Muscle of leg (tissue), 11 donors: ENCODE data around the gene CDH23. TPM values are rescaled to one million over a fixed set of nuclear protein-coding genes. Genes with fewer than 3 reads are reported as not detected.

ENCODE experiments used
- DNase-seq: peaks from one replicate; pipeline ENCODE4 v3.0.0; 2013
- H3K27ac ChIP-seq: one replicate; pipeline ENCODE4 v1.5.1; 2013; ENCODE audit warnings: mild to moderate bottlenecking, low read length, control low read depth
- H3K27me3 ChIP-seq: one replicate; pipeline ENCODE4 v1.6.1; 2013; ENCODE audit warnings: low read length; ENCODE audit not compliant: control insufficient read depth, insufficient read depth
- H3K36me3 ChIP-seq: one replicate; pipeline ENCODE4 v1.6.1; 2013; ENCODE audit warnings: low read length; ENCODE audit not compliant: control insufficient read depth, insufficient read depth
- H3K4me1 ChIP-seq: one replicate; pipeline ENCODE4 v1.6.1; 2013; ENCODE audit warnings: low read length; ENCODE audit not compliant: control insufficient read depth, insufficient read depth
- H3K4me3 ChIP-seq: one replicate; pipeline ENCODE4 v1.5.1; 2013; ENCODE audit warnings: low read length, control low read depth
- H3K9me3 ChIP-seq: replicated peaks from 2 replicates; pipeline ENCODE4 v1.6.1; 2013; ENCODE audit warnings: low read depth, low read length; ENCODE audit not compliant: control insufficient read depth
- WGBS: methylation state at CpG from one replicate; pipeline ENCODE4 v1.1.5; 2013; ENCODE audit warnings: missing lambda C conversion rate; ENCODE audit not compliant: insufficient coverage; 5-methylcytosine and 5-hydroxymethylcytosine counted together
- polyA plus RNA-seq, 8 donors: library from polyadenylated mRNA; unstranded; fragments of 120-200 nt; gene quantifications; one replicate each; pipeline versions ENCODE4 v1.2.1 to v1.2.3, GENCODE V29; 2013; ENCODE audit warnings: inconsistent platforms in 1 of 8, low replicate concordance in 1 of 8; ENCODE audit not compliant: insufficient read length in 8 of 8, insufficient read depth in 1 of 8
- total RNA-seq: library from RNA; stranded (reverse); fragments of 120-200 nt; gene quantifications from one replicate; pipeline ENCODE4 v1.2.4, GENCODE V29; 2013

The CDH23 gene
- total and polyA plus RNA-seq, 9 donors: 3.4 to 5.7 (median 4.9) TPM

DNA sequence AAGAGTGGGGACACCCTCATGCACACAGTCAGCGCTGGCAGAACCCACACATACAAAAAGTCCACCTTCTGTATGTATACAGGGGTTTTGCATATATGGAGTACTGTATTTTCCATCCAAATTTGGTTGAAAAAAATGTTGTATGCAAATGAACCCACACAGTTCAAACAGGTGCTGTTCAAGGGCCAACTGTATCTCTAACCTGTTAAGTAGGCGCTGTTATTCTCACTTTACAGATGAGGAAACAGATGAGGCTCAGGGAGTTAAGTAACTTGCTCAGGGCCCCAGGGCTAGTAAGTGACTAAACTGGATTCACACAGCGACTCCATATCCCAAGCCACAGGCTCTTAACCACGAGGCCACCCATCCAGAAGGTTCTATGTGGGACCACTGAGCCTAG lies 252.9 kb downstream of the CDH23 start:
- Histone ChIP-seq H3K36me3 (no peaks in the 10 kb centered on the region), H3K9me3 (no peaks in the 10 kb centered on the region), H3K4me3 (no peak overlapping the region), H3K27ac (no peak overlapping the region), H3K27me3 (no peaks in the 10 kb centered on the region), H3K4me1 (peaks cover 30% of the 10 kb centered on the region)
- no peak for DNase-seq
- WGBS: no CpG with 5 or more reads among the region's 4 CpGs

DNA sequence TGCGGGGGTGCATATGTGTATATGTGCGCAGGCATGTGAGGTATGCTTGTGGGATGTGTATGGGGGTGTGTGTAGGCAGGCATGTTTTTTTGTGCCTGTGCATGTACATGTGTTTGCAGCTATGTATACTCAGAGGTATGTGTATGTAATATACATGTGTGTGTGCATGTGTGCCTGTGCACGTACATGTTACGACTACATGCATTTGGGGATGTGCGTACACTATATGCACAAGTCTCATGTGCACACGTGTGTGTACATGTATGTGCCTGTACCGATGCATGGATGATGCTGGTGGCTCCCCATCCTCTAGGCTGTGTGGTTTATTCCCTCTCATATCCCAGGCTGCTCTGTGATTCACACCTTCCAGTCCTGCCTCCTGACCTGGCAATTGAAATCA lies 253.7 kb downstream of the CDH23 start:
- Histone ChIP-seq H3K4me1 (peaks cover 23% of the 10 kb centered on the region), H3K27ac (no peak overlapping the region), H3K36me3 (no peaks in the 10 kb centered on the region), H3K27me3 (no peaks in the 10 kb centered on the region), H3K9me3 (no peaks in the 10 kb centered on the region), H3K4me3 (no peak overlapping the region)
- DNase-seq: no peak
- 90% methylated on average over 6 of the region's 7 CpGs for WGBS

DNA sequence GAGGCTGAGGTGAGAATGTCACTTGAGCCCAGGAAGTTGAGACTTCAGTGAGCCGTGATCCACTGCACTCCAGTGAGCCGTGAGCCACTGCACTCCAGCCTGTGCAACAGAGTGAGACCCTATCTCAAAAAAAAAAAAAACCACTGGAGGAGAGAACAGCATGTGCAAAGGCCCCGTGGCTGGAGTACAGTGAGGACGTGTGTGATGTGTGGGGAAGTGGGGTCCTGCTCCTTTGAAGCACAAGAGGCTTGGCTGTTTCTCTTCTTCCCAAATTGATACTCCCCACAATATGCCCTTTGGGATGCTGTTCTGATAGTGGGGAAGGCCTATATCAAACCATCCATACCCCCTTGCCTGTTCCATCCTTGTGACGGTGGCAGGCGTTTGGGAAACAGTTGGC lies 254.7 kb downstream of the CDH23 start:
- Histone ChIP-seq H3K9me3 (no peaks in the 10 kb centered on the region), H3K4me3 (no peak overlapping the region), H3K27ac (no peak overlapping the region), H3K27me3 (no peaks in the 10 kb centered on the region), H3K4me1 (peaks cover 18% of the 10 kb centered on the region), H3K36me3 (no peaks in the 10 kb centered on the region)
- DNase-seq: no peak
- no CpG with 5 or more reads among the region's 6 CpGs for WGBS

DNA sequence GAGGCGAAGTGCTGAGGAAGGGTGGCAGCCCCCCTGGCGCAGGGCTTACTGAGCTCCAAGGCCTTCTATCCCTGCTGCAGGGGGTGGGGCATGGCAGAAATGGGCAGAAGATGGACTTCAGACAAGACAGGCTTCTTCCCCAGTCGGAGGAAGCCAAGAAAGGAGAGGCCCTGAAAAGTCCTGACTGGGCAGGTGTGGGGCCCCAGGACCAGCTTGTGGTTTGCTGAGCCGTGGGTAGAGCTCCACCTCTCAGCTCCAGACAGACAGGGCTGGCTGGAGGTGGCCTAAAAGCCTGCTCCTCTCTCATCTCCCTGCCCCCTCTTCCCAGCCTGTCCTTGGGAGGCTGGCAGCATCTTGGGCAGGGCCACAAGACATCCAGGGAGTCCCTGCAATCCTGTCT lies 255.2 kb downstream of the CDH23 start:
- DNase-seq: no peak
- Histone ChIP-seq H3K27me3 (no peaks in the 10 kb centered on the region), H3K4me3 (no peak overlapping the region), H3K9me3 (no peaks in the 10 kb centered on the region), H3K36me3 (no peaks in the 10 kb centered on the region), H3K4me1 (peaks cover 18% of the 10 kb centered on the region), H3K27ac (no peak overlapping the region)
- WGBS: 79% methylated on average over 3 of the region's 4 CpGs

DNA sequence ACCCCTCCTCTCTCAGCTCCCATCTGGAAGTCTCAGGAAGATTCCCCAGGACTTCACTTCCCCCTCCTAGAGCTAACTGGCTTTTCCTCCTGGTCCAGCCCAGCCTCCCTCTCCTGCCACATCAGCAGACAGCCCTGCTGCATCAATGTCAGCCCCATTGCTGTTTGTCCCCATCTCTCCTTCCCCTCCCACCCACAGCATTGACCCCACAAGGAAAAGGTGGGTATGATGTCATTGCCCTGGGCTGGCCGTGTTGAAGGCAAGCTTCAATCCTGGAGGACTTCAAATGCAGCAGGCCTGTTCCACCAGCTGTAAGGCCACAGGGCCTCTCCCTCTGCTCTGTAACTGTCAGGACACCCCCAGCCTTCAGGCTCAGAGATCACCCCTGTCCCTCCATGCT lies 256.3 kb downstream of the CDH23 start:
- Histone ChIP-seq H3K4me3 (no peak overlapping the region), H3K36me3 (no peaks in the 10 kb centered on the region), H3K27ac (no peak overlapping the region), H3K9me3 (no peaks in the 10 kb centered on the region), H3K4me1 (peaks cover 10% of the 10 kb centered on the region), H3K27me3 (no peaks in the 10 kb centered on the region)
- WGBS: no CpG with 5 or more reads among the region's 1 CpG
- DNase-seq: no peak

DNA sequence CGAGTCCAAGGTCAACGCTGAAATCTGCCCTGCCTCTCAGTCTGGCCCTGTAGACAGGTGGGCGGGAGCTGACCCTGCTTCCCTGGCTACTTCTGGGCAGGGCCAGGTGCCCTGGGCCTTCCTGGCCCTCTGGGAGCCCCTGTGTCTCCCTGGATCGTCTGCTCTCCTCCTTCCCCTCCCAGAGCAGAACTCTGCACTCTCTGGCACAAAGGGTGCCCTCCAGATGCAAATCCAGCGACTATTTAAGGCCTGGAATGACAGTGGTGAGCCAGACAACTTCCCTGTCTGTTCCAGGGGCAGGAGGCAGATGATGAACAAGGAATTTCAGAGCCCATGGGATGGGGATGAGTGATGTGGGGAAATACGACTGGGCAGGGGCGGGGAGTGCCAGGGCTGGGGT lies 259.5 kb downstream of the CDH23 start:
- Histone ChIP-seq H3K4me1 (no peaks in the 10 kb centered on the region), H3K9me3 (no peaks in the 10 kb centered on the region), H3K27me3 (peaks cover 3% of the 10 kb centered on the region), H3K36me3 (no peaks in the 10 kb centered on the region), H3K4me3 (no peak overlapping the region), H3K27ac (no peak overlapping the region)
- 66% methylated on average over 6 of the region's 7 CpGs for WGBS
- DNase-seq: no peak

DNA sequence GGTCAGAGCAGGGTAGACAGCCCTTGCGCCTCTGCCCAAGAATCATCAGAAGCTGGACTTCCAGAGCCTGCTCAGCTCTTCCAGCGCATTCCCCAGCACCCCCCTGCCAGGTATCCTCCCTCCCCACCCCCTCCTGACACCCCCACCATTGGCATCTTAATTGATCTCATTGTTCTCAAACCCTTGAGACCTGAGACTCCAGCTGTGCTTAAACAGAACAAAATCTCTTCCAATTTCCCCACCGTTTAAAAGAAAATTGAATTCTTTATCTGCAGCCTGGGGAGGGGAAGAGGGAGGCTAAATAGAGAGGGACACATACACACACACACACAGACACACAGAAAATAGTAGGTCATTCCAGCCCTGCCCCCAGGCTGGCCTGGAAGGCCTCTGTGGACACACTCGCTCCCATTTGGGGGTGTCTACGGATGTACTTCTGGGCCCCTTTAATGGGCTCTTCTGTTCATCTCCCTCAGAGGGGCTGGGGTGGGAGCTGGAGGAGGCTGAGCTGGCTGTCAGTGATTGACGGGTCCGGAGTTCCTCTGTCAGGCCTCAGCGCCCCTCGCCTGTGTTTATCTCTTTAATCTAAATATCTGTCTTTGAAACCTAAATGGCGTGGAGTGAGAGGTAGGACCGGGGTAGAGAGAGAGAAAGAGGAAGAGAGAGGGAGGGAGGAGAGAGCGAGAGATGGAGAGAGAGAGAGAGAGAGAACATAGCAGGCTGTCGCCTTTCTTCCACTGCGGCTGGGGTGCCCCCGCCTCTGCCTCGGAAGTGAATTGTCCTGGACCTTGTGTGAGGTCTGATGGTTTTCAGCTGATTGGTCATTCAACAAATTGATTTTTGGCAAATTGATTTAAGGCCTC lies 261.1 kb downstream of the CDH23 start:
- Histone ChIP-seq H3K27ac (no peak overlapping the region), H3K4me3 (no peak overlapping the region), H3K4me1 (no peaks in the 10 kb centered on the region), H3K36me3 (no peaks in the 10 kb centered on the region), H3K9me3 (no peaks in the 10 kb centered on the region), H3K27me3 (peaks cover 3% of the 10 kb centered on the region)
- DNase-seq: no peak
- WGBS: 61% methylated on average over 8 of the region's 16 CpGs

DNA sequence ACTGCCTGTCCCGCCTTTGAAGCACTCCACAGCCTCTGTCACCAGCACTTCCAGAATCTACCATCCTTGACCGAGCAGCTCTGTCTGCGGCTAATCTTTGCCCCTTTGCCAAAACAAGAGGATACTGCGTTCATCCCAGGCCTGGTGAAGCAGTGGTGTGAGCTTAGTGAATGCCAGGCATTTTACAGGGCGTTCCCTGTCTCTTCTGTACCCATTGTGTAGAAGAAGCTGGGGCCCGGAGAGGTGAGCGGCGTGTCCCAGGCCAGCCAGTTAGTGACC lies 261.7 kb downstream of the CDH23 start:
- Histone ChIP-seq H3K4me1 (no peaks in the 10 kb centered on the region), H3K36me3 (no peaks in the 10 kb centered on the region), H3K9me3 (no peaks in the 10 kb centered on the region), H3K4me3 (no peak overlapping the region), H3K27me3 (peaks cover 3% of the 10 kb centered on the region), H3K27ac (no peak overlapping the region)
- DNase-seq: no peak
- 87% methylated on average over 7 of the region's 8 CpGs for WGBS

DNA sequence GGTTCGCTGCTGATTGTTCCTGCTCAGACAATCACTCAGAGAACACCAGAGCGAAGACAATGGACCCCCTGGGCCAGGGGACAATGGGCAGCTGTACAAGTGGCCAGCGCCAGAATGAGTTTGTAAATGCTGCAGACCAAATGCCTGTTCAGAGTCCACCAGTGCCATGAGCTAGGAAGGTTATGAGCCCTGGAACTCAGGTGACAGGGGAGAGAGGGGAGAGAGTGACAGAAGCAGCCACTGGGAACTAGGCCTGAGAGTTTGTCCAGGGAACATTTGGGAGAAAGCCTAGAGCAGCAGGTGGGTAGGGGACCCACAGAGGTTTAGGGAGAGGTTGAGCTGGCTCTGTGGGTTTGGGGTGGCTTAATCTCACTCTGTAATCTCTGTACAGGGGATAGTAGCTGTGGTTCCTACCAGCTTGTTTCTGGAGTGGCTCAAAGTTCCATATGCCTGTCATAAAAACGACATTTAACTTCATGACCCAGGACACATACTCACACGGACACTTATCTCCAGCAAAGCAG lies 262.5 kb downstream of the CDH23 start:
- 73% methylated on average over 4 of the region's 5 CpGs for WGBS
- Histone ChIP-seq H3K4me3 (no peak overlapping the region), H3K36me3 (no peaks in the 10 kb centered on the region), H3K27ac (no peak overlapping the region), H3K9me3 (no peaks in the 10 kb centered on the region), H3K27me3 (peaks cover 3% of the 10 kb centered on the region), H3K4me1 (no peaks in the 10 kb centered on the region)
- DNase-seq: no peak

DNA sequence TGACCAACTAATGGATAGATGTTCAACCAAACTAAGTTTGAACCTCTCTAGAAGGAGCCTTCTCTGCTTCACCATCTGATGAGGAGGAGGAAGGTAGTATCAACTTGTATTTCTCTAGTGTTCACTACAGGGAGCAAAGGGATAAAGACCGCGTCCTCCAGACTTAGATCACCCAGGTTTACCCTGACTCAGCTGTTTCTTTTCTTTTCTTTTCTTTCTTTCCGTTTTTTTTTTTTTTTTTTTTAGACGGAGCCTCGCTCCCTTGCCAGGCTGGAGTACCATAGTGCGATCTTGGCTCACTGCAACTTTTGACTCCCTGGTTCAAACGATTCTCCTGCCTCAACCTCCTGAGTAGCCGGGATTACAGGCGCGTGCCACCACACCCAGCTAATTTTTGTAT lies 263.0 kb downstream of the CDH23 start:
- H3K4me3 ChIP-seq: no peak overlapping the region
- 90% methylated on average over 2 of the region's 10 CpGs for WGBS
- H3K9me3 ChIP-seq: no peaks in the 10 kb centered on the region
- no peak for DNase-seq
- no peak overlapping the region for H3K27ac ChIP-seq
- no peaks in the 10 kb centered on the region for H3K4me1 ChIP-seq
- peaks cover 5% of the 10 kb centered on the region for H3K27me3 ChIP-seq
- no peaks in the 10 kb centered on the region for H3K36me3 ChIP-seq

DNA sequence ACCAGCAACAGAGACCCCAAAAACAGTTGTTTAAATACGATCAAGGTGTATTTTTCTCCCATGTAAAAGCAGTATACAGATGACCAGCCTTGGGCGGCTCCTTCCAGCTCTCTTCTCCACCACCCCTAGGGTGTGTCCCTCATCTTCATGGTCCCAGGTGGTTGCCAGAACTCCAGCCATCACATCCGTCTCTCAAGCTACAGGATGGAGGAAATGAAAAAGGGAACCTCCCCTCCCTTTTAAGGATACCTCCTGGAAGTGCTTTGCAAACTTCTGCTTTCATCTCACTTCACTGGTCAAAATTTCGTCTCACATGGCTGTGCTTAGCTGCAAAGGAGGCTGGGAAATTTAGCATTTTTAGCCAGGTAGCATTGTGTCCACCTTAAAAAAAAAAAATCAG lies 263.6 kb downstream of the CDH23 start:
- Histone ChIP-seq H3K36me3 (no peaks in the 10 kb centered on the region), H3K4me1 (no peaks in the 10 kb centered on the region), H3K27ac (no peak overlapping the region), H3K9me3 (no peaks in the 10 kb centered on the region), H3K4me3 (no peak overlapping the region), H3K27me3 (peaks cover 5% of the 10 kb centered on the region)
- 83% methylated on average over 1 of the region's 4 CpGs for WGBS
- no peak for DNase-seq
